Skeletal muscle cell (primary cell): ENCODE data around the gene LARP4B.
"Not testable (repeated sequence)": the region's sequence is repeated elsewhere in the genome, so short reads cannot be mapped to it uniquely, and the experiment has no call there.

Experiments
- DNase-seq: peaks from one replicate; pipeline ENCODE4 v3.0.0-alpha.2; 2010; ENCODE audit warnings: low read depth
- H3K4me3 ChIP-seq: 2 replicates; pipeline ENCODE4 v1.5.1; 2011; ENCODE audit warnings: low read depth, mild to moderate bottlenecking, control low read depth, low read length, moderate library complexity

The LARP4B gene

DNA sequence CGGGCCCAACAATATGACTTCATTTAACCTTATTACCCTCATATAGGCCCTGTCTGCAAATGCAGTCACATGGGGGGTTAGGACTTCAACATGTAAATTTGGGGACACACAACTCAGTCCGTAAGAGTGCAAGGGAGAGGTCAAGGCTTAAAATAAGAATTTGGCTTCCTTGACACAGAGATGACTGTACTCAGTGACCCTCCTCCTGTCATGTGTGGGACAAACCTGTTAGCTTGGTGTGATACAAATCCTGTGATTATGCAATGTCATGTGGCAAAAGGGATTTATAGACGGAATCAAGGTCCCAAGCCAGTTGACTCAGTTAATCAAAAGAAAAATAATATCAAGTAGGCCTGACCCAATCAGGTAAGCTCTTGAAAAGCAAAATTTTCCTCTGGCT is 30.8 kb upstream of the LARP4B start:
- H3K4me3 ChIP-seq: no peak overlapping the region
- DNase-seq: no peak

GRCh38 chr10:958856-959255 is 27.4 kb upstream of the LARP4B start:
- no peak for DNase-seq

DNA sequence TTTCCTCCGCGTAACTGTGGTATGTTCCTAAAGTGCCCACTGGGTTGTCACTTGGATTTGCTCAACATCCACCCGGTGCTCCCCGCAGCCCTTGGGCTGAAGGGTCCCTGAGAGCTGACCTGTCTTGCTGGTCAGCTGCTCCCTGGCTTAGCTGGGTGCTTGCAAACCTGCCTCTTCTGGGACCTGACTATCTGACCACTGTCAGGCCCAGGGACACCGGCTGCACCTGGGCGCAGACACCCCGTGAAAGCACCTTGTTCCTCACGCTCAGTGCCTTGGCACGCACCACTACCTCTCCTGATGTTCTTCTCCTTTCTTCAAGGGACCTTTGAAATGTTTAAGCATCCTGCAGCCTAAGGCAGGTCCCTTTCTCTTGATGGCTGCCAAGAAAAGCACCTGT is 26.6 kb upstream of the LARP4B start:
- H3K4me3 ChIP-seq: no peak overlapping the region
- DNase-seq: no peak

More at GRCh38 chr10:958856-959255, 27.4 kb upstream of the LARP4B start:
- no peak overlapping the region for H3K4me3 ChIP-seq

DNA sequence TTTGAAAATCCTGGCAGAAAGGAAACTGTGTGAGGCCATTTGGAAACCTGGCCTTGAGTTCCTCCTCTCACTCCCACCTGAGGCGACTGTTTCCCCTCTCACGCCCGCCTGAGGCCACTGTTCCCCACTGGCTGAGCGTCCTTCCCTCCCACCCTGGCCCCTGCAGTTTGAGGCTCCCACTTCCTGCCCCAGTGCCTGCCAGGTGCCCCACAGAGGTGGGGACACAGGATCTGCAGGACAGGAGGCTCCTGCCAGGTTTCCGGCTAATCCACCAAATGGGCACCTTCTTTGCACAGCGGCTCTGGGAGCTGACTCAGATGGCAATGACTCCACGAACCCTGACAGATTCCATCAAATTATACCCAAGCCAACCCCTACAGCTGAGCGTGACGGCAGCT is 24.3 kb upstream of the LARP4B start:
- DNase-seq: no peak
- H3K4me3 ChIP-seq: no peak overlapping the region

DNA sequence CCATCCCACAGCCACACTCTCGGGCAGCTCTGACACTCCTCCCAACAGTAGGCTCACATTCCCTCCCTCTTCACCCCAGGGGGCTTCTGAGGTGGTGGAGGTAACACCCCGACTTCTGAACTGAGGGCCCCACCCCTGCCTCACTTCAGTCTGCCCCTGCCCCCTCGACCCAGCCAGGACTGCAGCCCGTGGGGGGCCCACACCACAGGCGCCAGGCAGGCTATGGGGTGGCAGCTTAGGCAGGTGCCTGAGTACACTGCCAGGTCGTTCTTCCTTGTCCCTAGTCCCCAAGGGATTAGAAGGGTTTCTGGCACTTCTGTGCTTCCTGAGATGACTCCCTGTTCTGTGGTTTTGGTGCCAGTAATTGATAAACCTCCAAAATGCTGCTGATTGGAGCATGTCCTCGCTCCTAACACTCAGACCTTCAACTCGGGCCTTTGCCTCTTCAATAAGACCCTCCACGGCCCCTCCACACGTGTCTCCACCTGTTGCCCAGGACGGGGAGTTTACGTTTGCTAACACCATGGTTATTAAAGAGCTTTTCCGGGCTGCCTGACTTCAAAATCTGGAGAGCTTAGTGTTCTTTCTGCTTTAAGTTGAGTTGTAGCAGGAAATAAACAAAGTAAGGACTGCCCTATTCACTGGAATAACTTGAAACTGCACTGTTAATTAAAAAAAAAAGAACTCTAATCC is 23.8 kb upstream of the LARP4B start:
- no peak overlapping the region for H3K4me3 ChIP-seq
- no peak for DNase-seq

DNA sequence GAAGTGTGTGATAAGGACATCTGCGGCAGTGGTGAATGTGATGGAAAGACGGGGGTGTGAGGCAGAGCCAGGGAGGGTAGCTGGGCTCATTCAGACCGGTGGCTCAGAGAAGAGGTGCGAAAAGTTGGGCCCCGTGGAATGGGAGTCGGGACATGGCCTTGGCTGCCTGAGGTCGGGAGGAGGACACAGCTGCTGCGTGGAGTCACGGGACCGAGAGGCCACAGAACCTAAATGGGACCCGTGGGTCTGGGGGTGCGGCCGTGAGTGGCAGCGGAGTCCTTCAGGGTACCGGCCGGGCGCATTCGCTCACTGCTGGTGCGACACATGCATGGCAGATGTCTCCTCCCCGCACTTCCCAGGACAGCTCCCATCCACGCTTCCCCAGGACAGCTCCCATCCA is 22.9 kb upstream of the LARP4B start:
- DNase-seq: no peak
- no peak overlapping the region for H3K4me3 ChIP-seq

GRCh38 chr10:953836-954235 is 22.3 kb upstream of the LARP4B start:
- DNase-seq: no peak

DNA sequence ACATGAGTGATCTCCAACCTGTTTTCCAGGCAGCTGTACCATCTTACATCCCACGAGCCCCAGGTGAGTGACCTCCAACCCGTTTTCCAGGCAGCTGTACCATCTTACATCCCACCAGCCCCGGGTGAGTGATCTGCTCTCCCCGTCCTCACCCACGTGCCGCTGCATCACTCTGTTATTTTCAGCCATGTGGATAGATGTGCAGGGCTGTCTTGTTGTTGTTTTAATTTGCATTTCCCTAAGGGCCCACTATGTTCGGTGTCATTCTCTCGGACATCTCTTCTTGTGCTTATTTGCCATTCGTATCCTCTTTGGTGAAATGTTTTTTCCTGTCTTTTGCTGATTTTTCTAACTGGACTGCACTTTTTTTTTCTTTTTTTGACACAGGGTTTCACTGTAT is 17.9 kb upstream of the LARP4B start:
- no peak overlapping the region for H3K4me3 ChIP-seq
- no peak for DNase-seq

More at GRCh38 chr10:953836-954235, 22.3 kb upstream of the LARP4B start:
- H3K4me3 ChIP-seq: no peak overlapping the region

DNA sequence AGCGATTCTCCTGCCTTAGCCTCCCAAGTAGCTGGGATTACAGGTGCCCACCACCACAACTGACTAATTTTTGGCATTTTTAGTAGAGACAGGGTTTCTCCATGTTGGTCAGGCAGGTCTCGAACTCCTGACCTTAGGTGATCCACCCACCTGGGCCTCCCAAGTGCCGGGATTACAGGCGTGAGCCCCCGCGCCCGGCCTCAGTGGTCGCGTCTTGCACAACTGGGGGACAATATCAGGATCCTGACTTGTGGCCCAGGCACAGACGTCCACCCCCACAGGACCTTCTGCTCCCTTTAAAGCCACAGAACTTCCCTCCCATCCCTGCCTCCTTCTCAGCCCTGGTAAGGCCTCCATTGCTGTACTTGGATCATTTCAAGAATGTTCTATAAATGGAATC is 16.8 kb upstream of the LARP4B start:
- DNase-seq: no peak
- H3K4me3 ChIP-seq: no peak overlapping the region

- DNase-seq: no peak
- H3K4me3 ChIP-seq: no peak overlapping the region
Measured at GRCh38 chr10:947881-948280, 16.4 kb upstream of the LARP4B start.

DNA sequence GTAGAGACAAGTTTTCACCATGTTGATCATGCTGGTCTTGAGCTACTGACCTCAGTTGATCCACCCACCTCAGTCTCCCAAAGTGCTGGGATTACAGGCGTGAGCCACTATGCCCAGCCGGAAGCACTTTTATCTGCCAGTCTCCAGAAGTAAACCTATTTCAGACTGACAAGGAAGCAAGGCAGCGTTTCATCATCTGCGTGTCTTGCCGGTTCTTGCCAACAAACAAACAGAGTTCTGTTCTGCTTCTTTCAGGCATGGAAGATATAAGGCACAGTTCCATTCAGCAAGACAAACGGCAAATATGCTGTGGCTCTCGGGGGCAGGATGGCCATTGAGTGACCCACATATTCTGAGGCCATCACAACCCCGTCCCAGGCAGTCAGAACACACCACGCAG is 15.5 kb upstream of the LARP4B start:
- H3K4me3 ChIP-seq: no peak overlapping the region
- no peak for DNase-seq

- no peak overlapping the region for H3K4me3 ChIP-seq
- DNase-seq: no peak
Measured at GRCh38 chr10:945778-946177, 14.3 kb upstream of the LARP4B start.

- H3K4me3 ChIP-seq: no peak overlapping the region
- peak; percentile 19 for DNase-seq
Measured at GRCh38 chr10:944034-944831, 12.7 kb upstream of the LARP4B start.

- no peak overlapping the region for H3K4me3 ChIP-seq
- no peak for DNase-seq
Measured at GRCh38 chr10:943334-944033, 12.0 kb upstream of the LARP4B start.

DNA sequence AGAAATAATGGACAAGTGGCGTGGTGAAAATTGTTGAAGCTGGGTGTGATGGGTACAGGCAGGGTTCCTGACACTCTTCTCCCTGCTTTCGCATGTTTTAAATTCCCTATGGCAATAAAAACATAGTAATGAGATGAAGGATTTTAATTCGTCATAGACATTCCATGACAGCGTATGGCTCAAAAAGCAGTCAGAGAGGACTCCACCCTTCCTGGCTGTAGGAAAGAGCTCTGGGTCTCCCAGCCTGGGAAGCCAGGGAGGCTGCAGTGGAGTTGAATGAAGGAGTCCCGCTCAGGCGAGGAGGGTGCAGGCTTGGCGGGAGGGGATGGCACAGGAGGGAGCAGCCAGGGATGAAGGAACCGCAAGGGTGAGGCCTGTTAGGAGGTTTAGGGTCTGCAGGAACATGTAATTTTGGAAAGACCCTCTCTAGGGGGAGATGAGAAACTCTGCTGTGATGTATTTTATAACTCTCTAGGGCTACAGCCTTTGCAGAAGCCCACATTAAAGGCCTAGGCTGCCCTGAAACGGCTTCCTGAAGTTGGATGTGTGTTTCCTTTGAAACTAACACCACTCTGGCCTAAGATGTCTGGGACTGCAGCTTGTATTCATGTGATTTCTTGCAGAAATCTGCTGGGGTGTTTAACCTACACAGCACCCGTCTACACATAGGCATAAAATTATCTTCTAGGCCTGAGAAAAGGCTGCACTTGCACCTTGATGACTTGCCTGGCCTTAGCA is 7.6 kb upstream of the LARP4B start:
- DNase-seq: no peak
- H3K4me3 ChIP-seq: no peak overlapping the region

DNA sequence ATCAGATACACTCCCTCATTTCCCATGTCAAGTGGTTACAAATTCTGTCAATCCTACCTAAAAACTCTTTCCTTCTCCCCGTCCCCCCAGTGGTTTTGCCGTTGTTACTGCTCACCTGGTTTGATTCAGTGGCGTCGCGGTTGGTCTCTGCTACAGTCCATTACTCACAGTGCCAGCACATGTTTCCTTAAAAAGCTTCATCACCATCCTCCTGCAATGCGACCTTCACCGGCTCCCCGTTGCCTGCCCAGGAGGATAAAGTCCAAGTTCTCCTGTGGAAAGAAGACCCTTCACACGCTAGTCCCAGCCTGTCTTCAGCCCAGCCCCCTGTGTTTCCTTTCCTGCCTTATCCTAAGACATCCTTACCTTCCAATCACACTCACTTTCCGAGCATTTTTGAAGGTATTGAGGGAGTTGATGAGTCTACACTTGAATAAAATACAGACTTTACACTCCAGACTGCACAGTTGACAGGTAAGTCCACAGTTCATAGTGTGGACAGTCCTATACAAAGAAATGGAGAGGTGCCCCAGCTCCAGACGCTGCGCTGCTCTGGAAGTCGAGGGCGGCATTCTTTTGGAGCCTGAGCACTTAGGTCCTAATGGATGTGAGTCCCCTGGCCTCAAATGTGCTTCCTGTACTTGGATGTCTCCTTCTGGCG is 3.4 kb upstream of the LARP4B start:
- DNase-seq: no peak
- no peak overlapping the region for H3K4me3 ChIP-seq

GRCh38 chr10:934165-934564 is 2.7 kb upstream of the LARP4B start:
- H3K4me3 ChIP-seq, DNase-seq: not testable (repeated sequence)

DNA sequence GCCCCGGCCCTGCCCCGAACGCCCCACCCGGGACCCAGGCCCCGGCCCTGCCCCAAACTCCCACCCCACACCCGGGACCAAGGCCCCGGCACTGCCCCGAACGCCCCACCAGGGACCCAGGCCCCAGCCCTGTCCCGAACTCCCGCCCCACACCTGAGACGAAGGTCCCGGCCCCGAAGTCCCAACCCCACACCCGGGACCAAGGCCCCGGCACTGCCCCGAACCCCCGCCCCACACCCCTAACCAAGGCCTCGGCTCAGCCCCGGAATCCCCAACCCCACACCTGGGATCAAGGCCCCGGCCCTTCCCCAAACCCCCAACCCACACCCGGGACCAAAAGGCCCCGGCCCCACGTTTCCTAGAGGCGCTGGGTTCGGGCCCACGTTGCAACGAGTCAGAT is 1.1 kb upstream of the LARP4B start:
- no peak overlapping the region for H3K4me3 ChIP-seq
- no peak for DNase-seq

DNA sequence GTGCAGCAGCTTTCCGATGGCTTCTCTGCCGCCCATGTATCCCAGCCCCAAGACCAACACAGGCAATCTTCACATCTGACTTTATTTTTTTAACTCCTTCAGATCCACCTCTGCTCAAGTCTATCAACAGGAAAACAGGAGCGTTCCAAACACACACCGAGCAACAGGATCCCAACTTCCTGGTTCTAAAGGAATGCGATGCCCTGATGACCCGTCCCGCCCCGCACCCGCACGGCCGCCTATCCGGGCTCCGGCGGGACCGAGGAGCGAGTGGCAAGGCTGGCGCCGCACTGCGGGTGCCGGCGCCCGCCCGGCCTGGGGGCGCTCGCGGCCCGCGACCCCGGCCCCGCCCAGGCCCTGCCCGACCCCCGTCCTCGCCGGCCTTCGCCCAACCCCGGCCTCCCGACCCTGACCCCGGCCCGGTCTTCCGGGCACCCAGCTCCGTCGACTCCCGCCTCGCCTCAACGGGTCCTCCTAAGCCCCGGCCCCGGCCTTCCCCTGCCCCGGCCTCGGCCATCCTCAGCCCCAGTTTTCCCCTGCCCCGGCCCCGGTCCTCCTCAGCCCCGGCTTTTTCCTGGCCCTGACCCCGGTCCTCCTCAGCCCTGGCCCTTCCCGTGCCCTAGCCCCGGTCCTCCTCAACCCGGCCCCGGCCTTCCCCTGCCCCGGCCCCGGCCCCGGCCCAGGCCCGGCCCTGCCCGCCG is 730 bp downstream of the LARP4B start:
- DNase-seq: no peak
- H3K4me3 ChIP-seq: peak overlapping the region; percentile 76
